HG03103 (cell line): ENCODE measurements around the gene SEMA3E.
"Not testable (repeated sequence)": the region's sequence is repeated elsewhere in the genome, so short reads cannot be mapped to it uniquely, and the experiment has no call there.

Experiments
- ATAC-seq: cut with Tn5 transposase; IDR thresholded peaks from one replicate; pipeline ENCODE4 v1.9.1; 2021; ENCODE audit warnings: low read depth; ENCODE audit not compliant: unreplicated experiment

Gene SEMA3E

GRCh38 chr7:83457022-83457892 lies 191.7 kb downstream of the SEMA3E start:
- no peak for ATAC-seq

- ATAC-seq, result no peak
Measured at GRCh38 chr7:83456413-83456812, 192.5 kb downstream of the SEMA3E start.

GRCh38 chr7:83455612-83456011 lies 193.3 kb downstream of the SEMA3E start:
- ATAC-seq, result no peak

- ATAC-seq, result no peak
Measured at GRCh38 chr7:83452256-83452655, 196.7 kb downstream of the SEMA3E start.

GRCh38 chr7:83451501-83452045 lies 197.4 kb downstream of the SEMA3E start:
- no peak for ATAC-seq

GRCh38 chr7:83449781-83450180 lies 199.2 kb downstream of the SEMA3E start:
- ATAC-seq, result no peak

GRCh38 chr7:83447681-83448080 lies 201.3 kb downstream of the SEMA3E start:
- no peak for ATAC-seq

- no peak for ATAC-seq
Measured at GRCh38 chr7:83446102-83446669, 202.8 kb downstream of the SEMA3E start.

- ATAC-seq, result no peak
Measured at GRCh38 chr7:83442911-83443310, 206.0 kb downstream of the SEMA3E start.

GRCh38 chr7:83439026-83439425 lies 209.9 kb downstream of the SEMA3E start:
- ATAC-seq, result no peak

GRCh38 chr7:83430289-83430688 lies 218.7 kb downstream of the SEMA3E start:
- not testable (repeated sequence) for ATAC-seq

- ATAC-seq, result no peak
Measured at GRCh38 chr7:83429493-83429892, 219.4 kb downstream of the SEMA3E start.

GRCh38 chr7:83427884-83428283 lies 221.1 kb downstream of the SEMA3E start:
- no peak for ATAC-seq

GRCh38 chr7:83426325-83426724 lies 222.6 kb downstream of the SEMA3E start:
- no peak for ATAC-seq

- no peak for ATAC-seq
Measured at GRCh38 chr7:83419013-83419412, 229.9 kb downstream of the SEMA3E start.

- no peak for ATAC-seq
Measured at GRCh38 chr7:83415840-83416239, 233.1 kb downstream of the SEMA3E start.

GRCh38 chr7:83414947-83415346 lies 234.0 kb downstream of the SEMA3E start:
- ATAC-seq, result no peak

GRCh38 chr7:83413831-83414230 lies 235.1 kb downstream of the SEMA3E start:
- no peak for ATAC-seq

GRCh38 chr7:83413424-83413823 lies 235.5 kb downstream of the SEMA3E start:
- no peak for ATAC-seq

GRCh38 chr7:83410989-83411591 lies 237.8 kb downstream of the SEMA3E start:
- ATAC-seq, result peak; percentile 65

GRCh38 chr7:83394776-83395175 lies 254.2 kb downstream of the SEMA3E start:
- ATAC-seq, result no peak
